ENCODE data around the gene SOBP. TPM values are rescaled to one million over a fixed set of nuclear protein-coding genes. Genes with fewer than 3 reads are reported as not detected.

The SOBP gene
- total and polyA plus RNA-seq, 2 donors, result 15.3 to 27.7 TPM

- WGBS, result 83% methylated on average over 5 of the region's 5 CpGs
- Histone ChIP-seq H3K27ac (ENCODE audit: low read depth) (no peak overlapping the region), H3K4me3 (ENCODE audit: low read depth, low read length) (no peak overlapping the region), H3K36me3 (ENCODE audit: insufficient read depth) (peaks cover 3% of the 10 kb centered on the region), H3K4me1 (ENCODE audit: insufficient read depth) (no peaks in the 10 kb centered on the region)
- DNase-seq (ENCODE audit: extremely low spot score), result no peak
These were observed 33.3 kb downstream of the SOBP start for GRCh38 chr6:107523054-107523791.

GRCh38 chr6:107523794-107524193 lies 33.9 kb downstream of the SOBP start:
- WGBS, result 95% methylated on average over 2 of the region's 2 CpGs
- Histone ChIP-seq H3K27ac (ENCODE audit: low read depth) (no peak overlapping the region), H3K4me3 (ENCODE audit: low read depth, low read length) (no peak overlapping the region), H3K36me3 (ENCODE audit: insufficient read depth) (peaks cover 3% of the 10 kb centered on the region), H3K4me1 (ENCODE audit: insufficient read depth) (no peaks in the 10 kb centered on the region)
- DNase-seq (ENCODE audit: extremely low spot score), result no peak

GRCh38 chr6:107524626-107525025 lies 34.7 kb downstream of the SOBP start:
- Histone ChIP-seq H3K27ac (ENCODE audit: low read depth) (no peak overlapping the region), H3K4me1 (ENCODE audit: insufficient read depth) (no peaks in the 10 kb centered on the region), H3K36me3 (ENCODE audit: insufficient read depth) (peaks cover 3% of the 10 kb centered on the region), H3K4me3 (ENCODE audit: low read depth, low read length) (no peak overlapping the region)
- WGBS, result 95% methylated on average over 3 of the region's 3 CpGs
- no peak for DNase-seq (ENCODE audit: extremely low spot score)

DNA sequence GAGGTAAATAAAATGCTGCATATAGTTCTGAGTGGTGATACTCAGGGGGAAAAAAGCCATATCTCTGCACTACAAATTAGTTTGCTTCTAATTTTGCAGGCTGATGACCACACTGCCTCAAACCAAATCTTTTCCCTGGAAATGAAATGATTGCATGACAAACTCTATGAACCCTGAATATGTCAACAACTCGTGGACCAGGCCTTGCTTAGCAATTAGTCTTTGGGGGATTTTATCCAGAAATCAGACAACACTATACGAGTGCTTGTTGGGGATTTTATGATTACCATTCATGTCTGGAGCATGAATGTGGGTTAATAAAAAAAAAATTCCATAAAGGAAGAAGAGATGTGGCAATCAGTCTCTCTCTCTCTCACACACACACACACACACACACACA lies 42.0 kb downstream of the SOBP start:
- Histone ChIP-seq H3K36me3 (ENCODE audit: insufficient read depth) (no peaks in the 10 kb centered on the region), H3K4me3 (ENCODE audit: low read depth, low read length) (no peak overlapping the region), H3K27ac (ENCODE audit: low read depth) (peak overlapping the region; percentile 2), H3K4me1 (ENCODE audit: insufficient read depth) (no peaks in the 10 kb centered on the region)
- DNase-seq (ENCODE audit: extremely low spot score), result no peak
- WGBS, result 73% methylated on average over 2 of the region's 2 CpGs

DNA sequence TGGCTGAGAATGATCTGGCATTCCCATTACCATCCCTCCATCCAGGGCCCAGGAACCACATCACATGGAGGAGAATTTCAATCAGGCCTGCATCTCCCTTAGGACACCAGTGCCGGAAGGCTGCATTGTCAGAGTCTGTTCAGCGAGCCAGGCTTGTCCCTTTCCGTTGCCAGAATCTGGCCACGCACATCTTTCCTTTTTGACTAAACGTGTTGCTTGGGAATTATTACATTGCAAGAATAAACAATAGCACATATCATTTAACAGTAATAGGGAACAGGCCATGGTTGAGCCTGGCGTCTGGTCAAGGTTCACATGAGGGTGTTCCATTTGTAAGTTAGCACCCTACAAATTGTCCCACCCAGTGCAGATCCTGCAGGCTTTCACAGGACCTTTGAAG lies 42.8 kb downstream of the SOBP start:
- Histone ChIP-seq H3K4me1 (ENCODE audit: insufficient read depth) (no peaks in the 10 kb centered on the region), H3K36me3 (ENCODE audit: insufficient read depth) (no peaks in the 10 kb centered on the region), H3K4me3 (ENCODE audit: low read depth, low read length) (no peak overlapping the region), H3K27ac (ENCODE audit: low read depth) (no peak overlapping the region)
- DNase-seq (ENCODE audit: extremely low spot score), result no peak
- WGBS, result 73% methylated on average over 6 of the region's 6 CpGs

DNA sequence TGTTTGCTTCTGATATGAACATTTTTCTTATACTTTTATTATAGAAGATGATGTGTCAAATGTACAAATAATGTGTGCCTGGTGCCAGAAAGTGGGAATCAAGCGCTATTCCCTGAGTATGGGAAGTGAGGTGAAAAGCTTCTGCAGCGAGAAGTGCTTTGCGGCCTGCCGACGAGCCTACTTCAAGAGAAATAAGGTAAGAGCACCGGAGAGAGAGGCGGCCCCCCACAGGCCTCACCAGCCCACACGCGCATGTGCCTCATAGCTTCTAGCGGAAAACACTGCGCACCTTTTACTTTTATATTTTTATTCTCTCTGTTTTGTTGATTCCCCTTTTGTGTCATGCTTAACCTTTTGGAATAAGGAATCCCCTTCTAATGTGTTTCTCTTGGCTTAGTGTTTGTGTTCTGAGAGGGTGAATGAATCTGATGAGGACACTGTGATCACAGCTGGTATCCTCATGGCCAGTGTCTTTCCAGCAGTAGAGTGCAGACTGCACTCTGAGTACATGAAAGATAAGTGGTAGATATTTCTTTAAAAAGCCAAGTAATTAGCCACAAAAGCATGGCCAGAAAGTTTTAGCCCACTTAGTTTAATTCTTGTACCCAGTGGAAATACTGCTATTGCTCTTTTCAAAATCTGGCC lies 43.6 kb downstream of the SOBP start:
- H3K4me1 ChIP-seq (ENCODE audit: insufficient read depth), result no peaks in the 10 kb centered on the region
- 95% methylated on average over 11 of the region's 11 CpGs for WGBS

GRCh38 chr6:107534571-107535141 lies 44.7 kb downstream of the SOBP start:
- no peak overlapping the region for H3K27ac ChIP-seq (ENCODE audit: low read depth)
- no peak overlapping the region for H3K4me3 ChIP-seq (ENCODE audit: low read depth, low read length)
- H3K4me1 ChIP-seq (ENCODE audit: insufficient read depth), result no peaks in the 10 kb centered on the region
- DNase-seq (ENCODE audit: extremely low spot score), result no peak
- 27% methylated on average over 5 of the region's 5 CpGs for whole genome bisulfite sequencing
- no peaks in the 10 kb centered on the region for H3K36me3 ChIP-seq (ENCODE audit: insufficient read depth)

More for the DNA sequence above, 43.6 kb downstream of the SOBP start:
- DNase-seq (ENCODE audit: extremely low spot score), result no peak
- no peak overlapping the region for H3K4me3 ChIP-seq (ENCODE audit: low read depth, low read length)
- H3K36me3 ChIP-seq (ENCODE audit: insufficient read depth), result no peaks in the 10 kb centered on the region
- no peak overlapping the region for H3K27ac ChIP-seq (ENCODE audit: low read depth)

DNA sequence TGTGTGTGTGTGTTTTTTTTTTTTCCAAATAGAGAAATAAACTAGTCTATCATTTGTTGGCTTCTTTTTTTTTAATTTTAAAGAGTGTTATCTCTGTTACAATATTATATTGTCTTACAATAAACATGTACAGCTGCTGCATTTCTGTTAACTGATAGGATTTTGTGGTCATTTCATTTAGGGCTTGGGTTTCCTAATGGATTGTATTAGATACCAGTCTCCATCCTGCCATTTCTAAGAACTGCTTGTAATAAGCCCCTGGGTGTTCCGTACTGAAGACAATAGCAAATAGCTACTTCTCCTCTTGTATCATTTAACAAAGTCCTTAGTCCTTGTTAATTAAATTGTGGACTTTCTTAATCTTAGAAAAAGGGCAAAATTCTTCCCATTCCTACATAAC lies 45.7 kb downstream of the SOBP start:
- no peak overlapping the region for H3K4me3 ChIP-seq (ENCODE audit: low read depth, low read length)
- no peaks in the 10 kb centered on the region for H3K36me3 ChIP-seq (ENCODE audit: insufficient read depth)
- no peaks in the 10 kb centered on the region for H3K4me1 ChIP-seq (ENCODE audit: insufficient read depth)
- no peak for DNase-seq (ENCODE audit: extremely low spot score)
- 88% methylated on average over 1 of the region's 1 CpG for WGBS
- H3K27ac ChIP-seq (ENCODE audit: low read depth), result no peak overlapping the region

DNA sequence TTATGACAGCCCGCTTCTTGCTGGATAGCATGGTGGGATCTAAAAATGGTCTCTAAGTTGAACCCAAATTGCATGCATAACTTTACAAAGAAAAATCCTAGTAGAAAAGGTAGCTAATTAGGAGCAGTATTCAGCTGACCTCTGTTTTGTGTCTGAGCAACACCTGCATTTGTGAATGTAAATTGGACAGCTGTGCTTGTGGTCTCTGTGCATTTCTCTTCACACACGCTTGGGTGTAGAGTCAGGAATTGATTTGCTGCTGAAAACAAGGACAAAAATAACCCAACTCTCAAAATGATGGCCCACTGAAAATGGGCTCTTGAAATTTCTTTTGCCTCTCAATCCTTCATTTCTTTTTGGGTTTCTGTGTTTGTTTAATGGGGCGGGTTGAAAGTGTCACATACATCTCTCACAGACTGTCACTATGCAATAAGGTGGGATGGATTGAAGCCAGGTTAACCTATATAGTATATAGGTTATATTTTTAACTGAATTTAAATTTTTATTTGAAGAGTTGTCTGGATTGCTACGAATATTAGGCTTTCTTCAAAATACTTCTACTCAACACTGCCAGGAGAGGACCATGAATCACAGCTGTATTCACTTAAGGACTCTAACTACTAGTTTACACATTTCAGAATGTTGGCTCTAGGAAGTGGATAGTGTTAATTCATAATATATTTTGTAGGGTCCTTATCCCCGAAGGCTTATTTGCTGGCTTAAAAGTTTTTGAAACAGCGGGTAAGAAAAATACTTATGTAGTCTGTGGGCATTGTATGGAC lies 46.5 kb downstream of the SOBP start:
- Histone ChIP-seq H3K4me1 (ENCODE audit: insufficient read depth) (no peaks in the 10 kb centered on the region), H3K36me3 (ENCODE audit: insufficient read depth) (no peaks in the 10 kb centered on the region), H3K4me3 (ENCODE audit: low read depth, low read length) (no peak overlapping the region), H3K27ac (ENCODE audit: low read depth) (no peak overlapping the region)
- 74% methylated on average over 6 of the region's 6 CpGs for WGBS
- DNase-seq (ENCODE audit: extremely low spot score), result no peak

- no peaks in the 10 kb centered on the region for H3K4me1 ChIP-seq (ENCODE audit: insufficient read depth)
- H3K4me3 ChIP-seq (ENCODE audit: low read depth, low read length), result no peak overlapping the region
- no peak for DNase-seq (ENCODE audit: extremely low spot score)
- H3K36me3 ChIP-seq (ENCODE audit: insufficient read depth), result no peaks in the 10 kb centered on the region
- 99% methylated on average over 3 of the region's 3 CpGs for WGBS
- no peak overlapping the region for H3K27ac ChIP-seq (ENCODE audit: low read depth)
These were observed 47.6 kb downstream of the SOBP start for GRCh38 chr6:107537559-107537958.

- Histone ChIP-seq H3K36me3 (ENCODE audit: insufficient read depth) (no peaks in the 10 kb centered on the region), H3K4me1 (ENCODE audit: insufficient read depth) (no peaks in the 10 kb centered on the region), H3K4me3 (ENCODE audit: low read depth, low read length) (no peak overlapping the region), H3K27ac (ENCODE audit: low read depth) (no peak overlapping the region)
- DNase-seq (ENCODE audit: extremely low spot score), result no peak
- 91% methylated on average over 4 of the region's 4 CpGs for WGBS
These were observed 49.0 kb downstream of the SOBP start for GRCh38 chr6:107538856-107539387.

- no peak overlapping the region for H3K4me3 ChIP-seq (ENCODE audit: low read depth, low read length)
- no peak overlapping the region for H3K27ac ChIP-seq (ENCODE audit: low read depth)
- WGBS, result 80% methylated on average over 6 of the region's 6 CpGs
- no peaks in the 10 kb centered on the region for H3K36me3 ChIP-seq (ENCODE audit: insufficient read depth)
- DNase-seq (ENCODE audit: extremely low spot score), result no peak
- H3K4me1 ChIP-seq (ENCODE audit: insufficient read depth), result no peaks in the 10 kb centered on the region
These were observed 49.5 kb downstream of the SOBP start for GRCh38 chr6:107539409-107539808.

- Histone ChIP-seq H3K4me1 (ENCODE audit: insufficient read depth) (no peaks in the 10 kb centered on the region), H3K27ac (ENCODE audit: low read depth) (no peak overlapping the region), H3K36me3 (ENCODE audit: insufficient read depth) (no peaks in the 10 kb centered on the region), H3K4me3 (ENCODE audit: low read depth, low read length) (no peak overlapping the region)
- no peak for DNase-seq (ENCODE audit: extremely low spot score)
- 28% methylated on average over 2 of the region's 2 CpGs for WGBS
These were observed 50.0 kb downstream of the SOBP start for GRCh38 chr6:107539849-107540464.

All from urinary bladder (tissue), 4 donors.